Panc1 (cell line): ENCODE measurements around the gene OTUD6A. TPM values are rescaled to one million over a fixed set of nuclear protein-coding genes. Genes with fewer than 3 reads are reported as not detected.

ENCODE experiments used
- ATAC-seq: fragments of 200-7000 bp; cut with Tn5 transposase; 2 replicates; pipeline ENCODE4 v1.9.1; 2020; ENCODE audit warnings: mild to moderate bottlenecking, moderate library complexity
- BruUV-seq: library from RNA; stranded (reverse); fragments of 400-500 nt; replicated peaks from 2 replicates; lab custom pipeline; 2021; lab: Mats Ljungman, UMichigan
- CTCF ChIA-PET: fragments of 300-600 bp; sonication (Branson Sonifier 250); formaldehyde crosslinking; loops from one replicate; lab custom pipeline; 2022; ENCODE audit warnings: antibody characterized with exemption; lab: Charles Lee
- POLR2A ChIA-PET: fragments of 300-600 bp; sonication (Branson Sonifier 250); formaldehyde crosslinking; loops from one replicate; lab custom pipeline; 2022; ENCODE audit warnings: antibody characterized with exemption; lab: Charles Lee
- DNase-seq: peaks from one replicate; pipeline ENCODE4 v3.0.0-alpha.2; 2010; ENCODE audit warnings: low read depth, low spot score
- H3K27ac ChIP-seq: 2 replicates; pipeline ENCODE4 v1.5.1; 2011; ENCODE audit warnings: mild to moderate bottlenecking, low read length, inconsistent platforms
- H3K27me3 ChIP-seq: fragments of 200-500 bp; sonication (Bioruptor generic); 2 replicates; pipeline ENCODE4 v1.6.0; 2014; ENCODE audit warnings: low read length, inconsistent platforms; ENCODE audit not compliant: control insufficient read depth, insufficient read depth
- H3K36me3 ChIP-seq: fragments of 200-500 bp; sonication (Bioruptor generic); 2 replicates; pipeline ENCODE4 v1.5.1; 2014; ENCODE audit warnings: inconsistent platforms, mild to moderate bottlenecking, low read length, moderate library complexity; ENCODE audit not compliant: control insufficient read depth, insufficient read depth
- H3K4me1 ChIP-seq: 2 replicates; pipeline ENCODE4 v1.5.1; 2011; ENCODE audit warnings: inconsistent platforms, mild to moderate bottlenecking, low read length, moderate library complexity; ENCODE audit not compliant: control insufficient read depth, insufficient read depth
- H3K4me3 ChIP-seq, 2 experiments: 2 replicates each; pipeline ENCODE4 v1.5.1; 2011 to 2012; ENCODE audit warnings: low read depth in 2 of 2, low read length in 2 of 2, mild to moderate bottlenecking in 2 of 2, inconsistent platforms in 1 of 2, moderate library complexity in 1 of 2
- H3K9me3 ChIP-seq: fragments of 200-500 bp; sonication (Bioruptor generic); 2 replicates; pipeline ENCODE4 v1.5.1; 2014; ENCODE audit warnings: low read depth, mild to moderate bottlenecking, inconsistent platforms, low read length, moderate library complexity; ENCODE audit not compliant: control insufficient read depth, insufficient read depth
- CTCF ChIP-seq: fragments of 450-650 bp; IDR thresholded peaks from 2 replicates; pipeline ENCODE4 v1.5.1; 2017; ENCODE audit warnings: mild to moderate bottlenecking
- POLR2AphosphoS5 ChIP-seq: IDR thresholded peaks from 2 replicates; pipeline ENCODE4 v1.6.1; 2012; ENCODE audit warnings: mild to moderate bottlenecking, low read depth, low read length, moderate library complexity
- REST ChIP-seq, 2 experiments: IDR thresholded peaks; 2 replicates each; pipeline ENCODE4 v1.6.1; 2011 to 2012; ENCODE audit warnings: low read depth in 2 of 2, control low read depth in 1 of 2, low read length in 1 of 2, mild to moderate bottlenecking in 1 of 2, moderate library complexity in 1 of 2; ENCODE audit not compliant: insufficient read depth in 1 of 2
- SIN3A ChIP-seq: IDR thresholded peaks from 2 replicates; pipeline ENCODE4 v1.6.1; 2012; ENCODE audit warnings: low read depth, mild to moderate bottlenecking, low read length, moderate library complexity, borderline replicate concordance; ENCODE audit not compliant: insufficient read depth
- TCF7L2 ChIP-seq: IDR thresholded peaks from 2 replicates; pipeline ENCODE4 v1.6.1; 2011; ENCODE audit warnings: mild to moderate bottlenecking, low read depth, low read length, inconsistent platforms
- in situ Hi-C: cut with HindIII; loops from 2 replicates; pipeline ENCODE4 v1.10.0; 2016; ENCODE audit warnings: low sequenced_read_pairs, low pct_unique_long_range_greater_than_20kb
- intact Hi-C: fragments of 100-400 bp; cut with micrococcal nuclease; formaldehyde crosslinking; loops from one replicate; pipeline ENCODE4 v1.10.0; 2022; ENCODE audit not compliant: unreplicated experiment
- total RNA-seq: library from RNA; stranded (reverse); gene quantifications from one replicate; pipeline ENCODE4 v1.2.1, GENCODE V29; 2021; ENCODE audit not compliant: unreplicated experiment

Gene OTUD6A
- total RNA-seq, 1 experiment from 2014 or later = not detected

GRCh38 chrX:70062961-70063550 lies 799 bp downstream of the OTUD6A start:
- POLR2A ChIA-PET = no interaction called here
- no peak for TF ChIP-seq REST (IDR thresholded peaks at IDR 0.05; ENCODE audit: insufficient read depth in 1 of 2, low read depth in 2 of 2, low read length in 1 of 2)
- no peak for TF ChIP-seq TCF7L2
- no peak for TF ChIP-seq CTCF
- no peak for TF ChIP-seq POLR2AphosphoS5
- no peak for TF ChIP-seq SIN3A
- Histone ChIP-seq H3K27ac (no peak overlapping the region), H3K36me3 (no peaks in the 10 kb centered on the region), H3K4me3 (no peak overlapping the region), H3K27me3 (no peaks in the 10 kb centered on the region), H3K4me1 (no peaks in the 10 kb centered on the region), H3K9me3 (no peaks in the 10 kb centered on the region)
- no TSS peak for BruUV-seq
- intact Hi-C loops (no loop called here), in situ Hi-C loops (no loop called here)
- CTCF ChIA-PET = no interaction called here
- no peak for DNase-seq
- ATAC-seq = no peak

- ATAC-seq (no peak), DNase-seq (no peak)
- no peaks in the 10 kb centered on the region for H3K36me3 ChIP-seq
- H3K4me1 ChIP-seq = no peaks in the 10 kb centered on the region
- TF ChIP-seq POLR2AphosphoS5 (no peak), SIN3A (no peak), CTCF (no peak), TCF7L2 (no peak), REST (IDR thresholded peaks at IDR 0.05; ENCODE audit: insufficient read depth in 1 of 2, low read depth in 2 of 2, low read length in 1 of 2) (no peak)
- no TSS peak for BruUV-seq
- intact Hi-C loops = no loop called here
- H3K27me3 ChIP-seq = no peaks in the 10 kb centered on the region
- in situ Hi-C loops = no loop called here
- CTCF ChIA-PET = no interaction called here
- no peak overlapping the region for H3K4me3 ChIP-seq
- POLR2A ChIA-PET = no interaction called here
- H3K9me3 ChIP-seq = no peaks in the 10 kb centered on the region
- H3K27ac ChIP-seq = no peak overlapping the region
Measured at GRCh38 chrX:70066646-70067045, 4.4 kb downstream of the OTUD6A start.
